HG03175 (cell line): ENCODE results near the gene TMPRSS6.

Experiments
- ATAC-seq: cut with Tn5 transposase; IDR thresholded peaks from one replicate; pipeline ENCODE4 v1.9.1; 2021; ENCODE audit warnings: mild to moderate bottlenecking, moderate library complexity; ENCODE audit not compliant: unreplicated experiment

Gene TMPRSS6

GRCh38 chr22:37119872-37120271, 10.4 kb upstream of the TMPRSS6 start:
- no peak for ATAC-seq

GRCh38 chr22:37118083-37118482, 8.6 kb upstream of the TMPRSS6 start:
- ATAC-seq, result no peak

- ATAC-seq, result no peak
These were observed 7.6 kb upstream of the TMPRSS6 start for GRCh38 chr22:37117092-37117491.

- ATAC-seq, result no peak
These were observed 5.5 kb upstream of the TMPRSS6 start for GRCh38 chr22:37115032-37115431.

- ATAC-seq, result no peak
These were observed 4.2 kb upstream of the TMPRSS6 start for GRCh38 chr22:37113757-37114156.

GRCh38 chr22:37112084-37112728, 2.7 kb upstream of the TMPRSS6 start:
- ATAC-seq, result no peak

GRCh38 chr22:37111156-37111717, 1.7 kb upstream of the TMPRSS6 start:
- ATAC-seq, result no peak

- no peak for ATAC-seq
These were observed 1.5 kb downstream of the TMPRSS6 start for GRCh38 chr22:37107816-37108621.

GRCh38 chr22:37105990-37106389, 3.5 kb downstream of the TMPRSS6 start:
- ATAC-seq, result no peak

- ATAC-seq, result no peak
These were observed 4.4 kb downstream of the TMPRSS6 start for GRCh38 chr22:37105154-37105553.

GRCh38 chr22:37103656-37104452, 5.7 kb downstream of the TMPRSS6 start:
- ATAC-seq, result no peak

- ATAC-seq, result no peak
These were observed 6.4 kb downstream of the TMPRSS6 start for GRCh38 chr22:37103151-37103550.

- no peak for ATAC-seq
These were observed 8.0 kb downstream of the TMPRSS6 start for GRCh38 chr22:37101311-37102066.

- no peak for ATAC-seq
These were observed 8.9 kb downstream of the TMPRSS6 start for GRCh38 chr22:37100589-37101127.

- no peak for ATAC-seq
These were observed 10.4 kb downstream of the TMPRSS6 start for GRCh38 chr22:37098976-37099591.

- no peak for ATAC-seq
These were observed 12.2 kb downstream of the TMPRSS6 start for GRCh38 chr22:37097346-37097745.

- no peak for ATAC-seq
These were observed 14.4 kb downstream of the TMPRSS6 start for GRCh38 chr22:37095113-37095512.

- ATAC-seq, result no peak
These were observed 15.3 kb downstream of the TMPRSS6 start for GRCh38 chr22:37094239-37094638.

GRCh38 chr22:37092997-37093396, 16.5 kb downstream of the TMPRSS6 start:
- no peak for ATAC-seq

- ATAC-seq, result no peak
These were observed 17.5 kb downstream of the TMPRSS6 start for GRCh38 chr22:37091994-37092393.
